Mesenchymal stem cell (in vitro differentiated cells and primary cell): Measurements from ENCODE around the gene ZC3HAV1.
A peak's percentile ranks its signal among the peaks of the same experiment; 100 is the strongest.

Source experiments
- DNase-seq: peaks from one replicate; pipeline ENCODE4 v3.0.0-alpha.2; 2013
- H2AFZ ChIP-seq: one replicate; pipeline ENCODE4 v1.6.1; 2013; ENCODE audit warnings: low read depth, mild to moderate bottlenecking, control low read depth, inconsistent platforms, low read length, moderate library complexity
- H2AK5ac ChIP-seq: 2 replicates; pipeline ENCODE4 v1.6.1; 2013; ENCODE audit warnings: low read length, moderate library complexity, mild to moderate bottlenecking, inconsistent platforms; ENCODE audit not compliant: severe bottlenecking
- H2BK120ac ChIP-seq: one replicate; pipeline ENCODE4 v1.6.1; 2013; ENCODE audit warnings: low read depth, mild to moderate bottlenecking, inconsistent platforms, low read length, moderate library complexity
- H2BK12ac ChIP-seq, 2 experiments: one replicate each; pipeline ENCODE4 v1.6.1; 2013; ENCODE audit warnings: inconsistent platforms in 2 of 2, low read length in 2 of 2, mild to moderate bottlenecking in 2 of 2, moderate library complexity in 2 of 2, control low read depth in 1 of 2
- H2BK15ac ChIP-seq: one replicate; pipeline ENCODE4 v1.6.1; 2013; ENCODE audit warnings: mild to moderate bottlenecking, low read depth, inconsistent platforms; ENCODE audit not compliant: poor library complexity, severe bottlenecking
- H2BK5ac ChIP-seq: 2 replicates; pipeline ENCODE4 v1.6.1; 2013; ENCODE audit warnings: low read depth, mild to moderate bottlenecking, low read length, control low read depth, inconsistent platforms; ENCODE audit not compliant: poor library complexity, severe bottlenecking
- H3K14ac ChIP-seq, 2 experiments: one replicate each; pipeline ENCODE4 v1.6.1; 2013; ENCODE audit warnings: inconsistent platforms in 2 of 2, low read length in 2 of 2, control low read depth in 1 of 2, mild to moderate bottlenecking in 1 of 2, moderate library complexity in 1 of 2
- H3K18ac ChIP-seq, 2 experiments: one replicate each; pipeline ENCODE4 v1.6.1; 2013; ENCODE audit warnings: inconsistent platforms in 2 of 2, low read length in 2 of 2, control low read depth in 1 of 2, low read depth in 1 of 2, mild to moderate bottlenecking in 1 of 2
- H3K23ac ChIP-seq, 2 experiments: one replicate each; pipeline ENCODE4 v1.6.1; 2013; ENCODE audit warnings: inconsistent platforms in 2 of 2, low read length in 2 of 2, mild to moderate bottlenecking in 2 of 2, moderate library complexity in 2 of 2, control low read depth in 1 of 2
- H3K27ac ChIP-seq: 2 replicates; pipeline ENCODE4 v1.5.1; 2013; ENCODE audit warnings: mild to moderate bottlenecking, moderate library complexity, low read length, control low read depth, inconsistent platforms; ENCODE audit not compliant: poor library complexity, severe bottlenecking
- H3K27me3 ChIP-seq, 2 experiments: 2 replicates each; pipeline versions ENCODE4 v1.6.1 to v1.7.0; 2013; ENCODE audit warnings: low read length in 2 of 2, mild to moderate bottlenecking in 2 of 2, moderate library complexity in 2 of 2, control low read depth in 1 of 2, inconsistent platforms in 1 of 2; ENCODE audit not compliant: control insufficient read depth in 1 of 2, insufficient read depth in 1 of 2
- H3K36me3 ChIP-seq, 2 experiments: 2 replicates each; pipeline versions ENCODE4 v1.6.1 to v1.7.0; 2013; ENCODE audit warnings: low read length in 2 of 2, control low read depth in 1 of 2, inconsistent platforms in 1 of 2, low read depth in 1 of 2, mild to moderate bottlenecking in 1 of 2; ENCODE audit not compliant: insufficient read depth in 2 of 2, control insufficient read depth in 1 of 2
- H3K4ac ChIP-seq, 2 experiments: one replicate each; pipeline ENCODE4 v1.6.1; 2013; ENCODE audit warnings: inconsistent platforms in 2 of 2, low read length in 2 of 2, mild to moderate bottlenecking in 2 of 2, moderate library complexity in 2 of 2, control low read depth in 1 of 2, low read depth in 1 of 2
- H3K4me1 ChIP-seq: 2 replicates; pipeline ENCODE4 v1.6.1; 2013; ENCODE audit warnings: low read depth, low read length, control low read depth; ENCODE audit not compliant: control insufficient read depth, insufficient read depth
- H3K4me2 ChIP-seq: 2 replicates; pipeline ENCODE4 v1.6.1; 2013; ENCODE audit warnings: low read length, mild to moderate bottlenecking, inconsistent platforms; ENCODE audit not compliant: poor library complexity, severe bottlenecking
- H3K4me3 ChIP-seq, 2 experiments: 2 replicates each; pipeline versions ENCODE4 v1.5.1 to v1.7.0; 2013; ENCODE audit warnings: low read length in 2 of 2, mild to moderate bottlenecking in 2 of 2, control low read depth in 1 of 2, low read depth in 1 of 2; ENCODE audit not compliant: insufficient read depth in 1 of 2
- H3K79me1 ChIP-seq: replicated peaks from 2 replicates; pipeline ENCODE4 v1.6.1; 2013; ENCODE audit warnings: mild to moderate bottlenecking, control low read depth, low read length, inconsistent platforms; ENCODE audit not compliant: poor library complexity, severe bottlenecking
- H3K9ac ChIP-seq: 2 replicates; pipeline ENCODE4 v1.7.0; 2013; ENCODE audit warnings: mild to moderate bottlenecking, low read length, moderate library complexity
- H3K9me3 ChIP-seq: 2 replicates; pipeline ENCODE4 v1.7.0; 2013; ENCODE audit warnings: mild to moderate bottlenecking, low read length; ENCODE audit not compliant: control insufficient read depth
- H4K8ac ChIP-seq: one replicate; pipeline ENCODE4 v1.6.1; 2013; ENCODE audit warnings: inconsistent platforms, mild to moderate bottlenecking, low read length, moderate library complexity
- H4K91ac ChIP-seq: one replicate; pipeline ENCODE4 v1.6.1; 2013; ENCODE audit warnings: mild to moderate bottlenecking, low read length, inconsistent platforms
- WGBS: methylation state at CpG from one replicate; pipeline ENCODE4 v1.1.7; 2013; ENCODE audit warnings: mixed read lengths; 5-methylcytosine and 5-hydroxymethylcytosine counted together

ZC3HAV1 gene

GRCh38 chr7:139046143-139046542 is 63.4 kb downstream of the ZC3HAV1 start:
- Histone ChIP-seq H3K18ac (no peak overlapping the region), H3K14ac (no peak overlapping the region), H2BK12ac (no peak overlapping the region), H3K4me1 (peaks cover 3% of the 10 kb centered on the region), H3K27me3 (no peaks in the 10 kb centered on the region), H3K23ac (no peak overlapping the region), H3K9ac (no peak overlapping the region), H3K27ac (no peak overlapping the region), H4K91ac (no peak overlapping the region), H3K4me3 (no peak overlapping the region), H2BK5ac (no peak overlapping the region), H4K8ac (no peak overlapping the region), H3K36me3 (peaks cover 6 to 79% of the 10 kb centered on the region in 2 experiments), H3K79me1 (no peaks in the 10 kb centered on the region), H3K4ac (no peak overlapping the region), H2AK5ac (no peak overlapping the region), H3K4me2 (no peak overlapping the region), H2AFZ (no peak overlapping the region), H3K9me3 (no peaks in the 10 kb centered on the region), H2BK120ac (no peak overlapping the region), H2BK15ac (no peak overlapping the region)
- DNase-seq = no peak
- WGBS = 92% methylated on average over 4 of the region's 6 CpGs

- no peaks in the 10 kb centered on the region for H3K9me3 ChIP-seq
- 79% methylated on average over 3 of the region's 5 CpGs for WGBS
- no peaks in the 10 kb centered on the region for H3K27me3 ChIP-seq
- no peak overlapping the region for H3K27ac ChIP-seq
- no peak overlapping the region for H3K4ac ChIP-seq
- no peak overlapping the region for H2BK12ac ChIP-seq
- H3K79me1 ChIP-seq = no peaks in the 10 kb centered on the region
- no peak overlapping the region for H3K9ac ChIP-seq
- H3K4me3 ChIP-seq = no peak overlapping the region
- H2AFZ ChIP-seq = no peak overlapping the region
- no peak overlapping the region for H2AK5ac ChIP-seq
- H4K91ac ChIP-seq = no peak overlapping the region
- H3K4me1 ChIP-seq = no peaks in the 10 kb centered on the region
- H3K18ac ChIP-seq = no peak overlapping the region
- H3K4me2 ChIP-seq = no peak overlapping the region
- peaks cover 6 to 69% of the 10 kb centered on the region in 2 experiments for H3K36me3 ChIP-seq
- no peak overlapping the region for H4K8ac ChIP-seq
- H3K14ac ChIP-seq = no peak overlapping the region
- no peak overlapping the region for H2BK5ac ChIP-seq
- H2BK120ac ChIP-seq = no peak overlapping the region
- no peak for DNase-seq
- no peak overlapping the region for H3K23ac ChIP-seq
- H2BK15ac ChIP-seq = no peak overlapping the region
These were observed 64.4 kb downstream of the ZC3HAV1 start for GRCh38 chr7:139044813-139045794.

GRCh38 chr7:139043823-139044812 is 65.4 kb downstream of the ZC3HAV1 start:
- no peaks in the 10 kb centered on the region for H3K27me3 ChIP-seq
- WGBS = 48% methylated on average over 11 of the region's 14 CpGs
- no peak overlapping the region for H3K27ac ChIP-seq
- H3K4me3 ChIP-seq = no peak overlapping the region
- H2BK120ac ChIP-seq = peak overlapping the region; percentile 43
- peak overlapping the region; percentile 50 to 85 for H3K18ac ChIP-seq
- H3K4me2 ChIP-seq = no peak overlapping the region
- H2BK15ac ChIP-seq = no peak overlapping the region
- DNase-seq = peak; percentile 79
- no peaks in the 10 kb centered on the region for H3K79me1 ChIP-seq
- no peak overlapping the region for H3K4ac ChIP-seq
- no peak overlapping the region for H2AK5ac ChIP-seq
- no peaks in the 10 kb centered on the region for H3K4me1 ChIP-seq
- H3K36me3 ChIP-seq = peaks cover 5 to 59% of the 10 kb centered on the region in 2 experiments
- peak overlapping the region; percentile 85 for H4K91ac ChIP-seq
- H3K9me3 ChIP-seq = no peaks in the 10 kb centered on the region
- H4K8ac ChIP-seq = peak overlapping the region; percentile 87
- no peak overlapping the region for H3K23ac ChIP-seq
- peak overlapping the region in 1 of 2 experiments; percentile 87 for H2BK12ac ChIP-seq
- H2AFZ ChIP-seq = no peak overlapping the region
- no peak overlapping the region for H2BK5ac ChIP-seq
- no peak overlapping the region for H3K9ac ChIP-seq
- H3K14ac ChIP-seq = no peak overlapping the region
